ENCODE data around the gene C21orf91.

The C21orf91 gene

GRCh38 chr21:17853393-17854275 is 34.5 kb upstream of the C21orf91 start:
- no peak overlapping the region for H3K4me3 ChIP-seq (ENCODE audit: low read depth, low read length)
- no peak for TF ChIP-seq CTCF (IDR thresholded peaks at IDR 0.05; ENCODE audit: low read depth, low read length)

DNA sequence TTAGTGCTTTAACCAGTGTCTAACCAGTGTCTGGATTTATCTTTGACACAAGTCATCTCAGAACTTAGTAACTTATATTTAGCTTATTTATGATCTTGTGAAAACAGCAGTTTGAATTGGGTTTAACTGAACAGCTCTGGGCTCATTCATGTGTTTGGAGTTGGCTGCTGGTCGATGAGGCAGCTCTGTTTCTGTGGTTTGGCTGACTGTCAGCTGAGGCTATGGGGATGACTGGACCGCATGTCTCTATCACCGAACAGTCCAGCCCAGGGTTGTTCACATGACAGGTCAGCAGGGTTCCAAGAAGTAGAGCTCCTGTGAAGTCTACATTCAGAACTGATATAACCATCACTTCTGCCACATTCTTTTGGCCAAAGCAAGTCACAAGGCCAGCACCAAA is 29.1 kb upstream of the C21orf91 start:
- Histone ChIP-seq H3K27me3 (ENCODE audit: insufficient read depth, low read depth, severe bottlenecking) (no peaks in the 10 kb centered on the region), H3K36me3 (no peaks in the 10 kb centered on the region), H3K4me3 (ENCODE audit: low read depth, low read length) (no peak overlapping the region), H3K9me3 (ENCODE audit: severe bottlenecking) (no peaks in the 10 kb centered on the region), H3K27ac (no peak overlapping the region)
- no peak for DNase-seq
- no peak for TF ChIP-seq CTCF (IDR thresholded peaks at IDR 0.05; ENCODE audit: low read depth, low read length)

More at GRCh38 chr21:17853393-17854275, 34.5 kb upstream of the C21orf91 start:
- Histone ChIP-seq H3K27me3 (ENCODE audit: insufficient read depth, low read depth, severe bottlenecking) (no peaks in the 10 kb centered on the region), H3K27ac (no peak overlapping the region), H3K9me3 (ENCODE audit: severe bottlenecking) (no peaks in the 10 kb centered on the region), H3K36me3 (no peaks in the 10 kb centered on the region)
- DNase-seq = no peak

- no peak overlapping the region for H3K27ac ChIP-seq
- H3K4me3 ChIP-seq (ENCODE audit: low read depth, low read length) = no peak overlapping the region
- no peak for DNase-seq
- no peaks in the 10 kb centered on the region for H3K27me3 ChIP-seq (ENCODE audit: insufficient read depth, low read depth, severe bottlenecking)
- no peak for TF ChIP-seq CTCF (IDR thresholded peaks at IDR 0.05; ENCODE audit: low read depth, low read length)
- H3K9me3 ChIP-seq (ENCODE audit: severe bottlenecking) = no peaks in the 10 kb centered on the region
- H3K36me3 ChIP-seq = no peaks in the 10 kb centered on the region
Measured at GRCh38 chr21:17841103-17841502, 21.9 kb upstream of the C21orf91 start.

- Histone ChIP-seq H3K4me3 (ENCODE audit: low read depth, low read length) (no peak overlapping the region), H3K27ac (no peak overlapping the region), H3K27me3 (ENCODE audit: insufficient read depth, low read depth, severe bottlenecking) (no peaks in the 10 kb centered on the region), H3K9me3 (ENCODE audit: severe bottlenecking) (no peaks in the 10 kb centered on the region), H3K36me3 (no peaks in the 10 kb centered on the region)
- DNase-seq = no peak
- no peak for TF ChIP-seq CTCF (IDR thresholded peaks at IDR 0.05; ENCODE audit: low read depth, low read length)
Measured at GRCh38 chr21:17834639-17835354, 15.6 kb upstream of the C21orf91 start.

DNA sequence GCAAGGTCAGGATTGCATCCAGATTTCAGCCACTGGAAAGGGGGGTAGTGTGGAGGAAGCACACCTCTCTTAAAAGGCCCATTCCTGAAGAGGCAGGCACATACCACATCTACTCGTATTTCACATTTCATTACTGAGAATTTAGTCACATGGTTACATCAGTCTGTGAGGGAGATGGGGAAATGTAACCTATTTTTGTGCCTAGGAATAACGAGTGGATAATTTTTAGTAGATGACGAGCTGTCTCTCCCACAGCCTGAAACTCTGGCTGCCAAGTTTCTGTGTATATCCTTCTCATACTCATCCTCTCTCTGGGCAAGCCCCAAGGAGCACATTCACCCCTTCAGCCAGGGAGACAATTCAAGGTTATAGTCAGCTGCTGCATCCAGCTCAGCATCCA is 10.3 kb upstream of the C21orf91 start:
- H3K9me3 ChIP-seq (ENCODE audit: severe bottlenecking) = no peaks in the 10 kb centered on the region
- TF ChIP-seq CTCF (IDR thresholded peaks at IDR 0.05; ENCODE audit: low read depth, low read length) = no peak
- H3K27ac ChIP-seq = no peak overlapping the region
- no peaks in the 10 kb centered on the region for H3K36me3 ChIP-seq
- no peak overlapping the region for H3K4me3 ChIP-seq (ENCODE audit: low read depth, low read length)
- DNase-seq = no peak
- no peaks in the 10 kb centered on the region for H3K27me3 ChIP-seq (ENCODE audit: insufficient read depth, low read depth, severe bottlenecking)

Measured in WERI-Rb-1 (cell line).